CD4-positive, alpha-beta T cell treated with Interleukin-4 for 4 hours (primary cell): Measurements from ENCODE around the gene HPRT1.

ENCODE experiments used
- DNase-seq: peaks from one replicate; pipeline ENCODE4 v3.0.0-alpha.2; 2020

HPRT1 gene

DNA sequence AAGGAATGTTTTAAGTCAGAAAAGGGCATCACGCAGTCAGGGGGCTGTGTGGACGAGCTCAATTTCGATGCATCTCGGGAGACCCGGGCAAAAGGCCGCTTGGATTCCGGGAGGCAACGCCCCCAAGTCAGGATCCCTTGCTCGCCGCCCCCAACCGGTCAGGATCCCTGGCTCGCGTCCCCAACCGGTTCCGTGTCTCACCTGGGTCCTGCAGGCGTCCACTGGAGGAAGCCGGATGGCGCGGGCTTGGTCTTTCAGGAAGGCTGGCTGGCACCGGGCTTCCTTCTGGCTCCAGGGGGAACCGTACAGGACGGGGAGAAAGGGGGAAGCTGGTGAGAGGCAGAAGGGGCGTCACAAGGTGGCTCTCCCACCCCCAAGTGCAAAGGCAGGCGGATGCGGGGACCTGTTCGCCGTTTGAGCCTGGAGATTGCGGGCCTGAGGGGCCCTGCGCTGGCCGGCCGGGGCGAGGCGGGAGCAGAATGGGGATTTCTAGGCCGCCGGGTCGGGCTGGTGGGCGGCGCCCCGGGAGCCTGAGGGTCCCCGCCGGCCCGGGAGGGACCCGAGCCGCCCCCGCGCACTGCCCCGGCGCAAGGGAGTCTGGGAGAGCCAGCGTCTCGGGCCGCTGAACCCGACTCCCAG, 84.7 kb downstream of the HPRT1 start:
- DNase-seq, result no peak

DNA sequence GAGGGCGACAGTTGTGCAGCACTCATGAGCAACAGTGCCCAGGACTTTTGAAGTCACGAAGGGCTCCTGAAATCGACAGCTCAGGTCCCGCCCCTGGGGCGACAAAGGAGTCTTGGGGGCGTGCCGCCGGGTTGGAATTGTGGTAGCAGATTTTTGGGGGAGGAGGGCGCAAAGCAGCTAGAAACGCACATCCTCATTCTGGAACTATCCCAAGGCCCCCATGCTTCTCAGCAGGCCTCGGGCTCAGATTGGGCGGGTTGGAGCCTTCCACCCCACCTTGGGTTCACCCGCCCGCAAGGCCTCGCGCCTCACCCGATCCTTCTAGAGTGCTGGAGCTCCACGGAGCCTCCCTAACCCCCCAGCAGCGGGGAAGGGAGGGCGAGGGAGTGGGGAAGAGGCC, 85.5 kb downstream of the HPRT1 start:
- no peak for DNase-seq

DNA sequence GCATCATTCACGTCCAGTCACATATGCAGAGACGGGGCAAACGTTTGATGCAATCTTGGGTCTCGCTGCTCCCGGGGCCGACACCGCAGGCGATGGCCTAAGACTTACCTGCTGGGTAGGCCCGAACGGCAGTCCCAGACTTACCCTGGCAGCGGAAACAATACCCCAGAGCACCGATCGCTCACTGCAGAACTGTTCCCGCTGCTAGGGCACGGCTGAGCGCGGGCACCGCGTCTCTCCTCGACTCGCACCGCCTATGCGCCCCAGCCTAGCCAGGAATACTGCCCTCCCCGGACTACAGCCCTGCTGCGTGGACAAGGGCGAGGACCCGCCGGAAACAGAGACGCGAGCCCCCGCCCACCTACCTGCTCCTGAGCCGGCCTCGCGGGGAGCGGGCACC, 86.2 kb downstream of the HPRT1 start:
- no peak for DNase-seq

DNA sequence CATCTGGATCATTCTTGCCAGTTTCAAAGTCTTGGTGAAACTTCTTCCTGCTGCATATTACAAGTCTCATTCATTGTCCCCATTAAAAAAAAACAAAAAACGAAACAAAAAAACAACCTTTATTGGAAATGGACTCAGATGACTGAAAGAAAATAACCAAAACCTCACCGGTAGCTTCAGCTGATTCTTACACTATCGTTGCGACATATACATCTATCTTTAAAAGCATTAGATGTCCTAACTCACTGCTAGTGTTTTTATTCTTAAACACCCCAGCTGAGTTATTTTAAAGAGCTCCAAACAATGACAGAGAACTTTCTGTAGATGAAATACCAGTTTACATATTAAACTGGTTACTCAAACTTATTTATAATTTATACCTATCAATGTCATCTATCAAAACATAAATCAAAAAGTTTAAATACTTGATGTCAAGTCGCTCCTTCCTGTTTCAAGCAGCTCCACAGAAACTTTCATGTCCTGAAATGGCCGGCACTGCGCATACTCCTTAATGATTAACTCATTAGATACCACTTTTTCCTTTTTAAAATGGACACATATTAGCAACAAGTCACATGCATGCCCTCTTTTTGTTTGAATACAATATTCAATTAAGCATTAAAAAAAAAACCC, 87.2 kb downstream of the HPRT1 start:
- no peak for DNase-seq

- DNase-seq, result no peak
Measured at GRCh38 chrX:134548257-134549201, 88.6 kb downstream of the HPRT1 start.
